ENCODE data around the gene PRKCSH.
"Not testable (repeated sequence)": the region's sequence is repeated elsewhere in the genome, so short reads cannot be mapped to it uniquely, and the experiment has no call there.

PRKCSH gene

GRCh38 chr19:11448410-11448809 is 13.0 kb downstream of the PRKCSH start:
- no peak for DNase-seq (ENCODE audit: extremely low read depth in 1 of 2, low read depth in 1 of 2)

GRCh38 chr19:11448923-11449554 is 13.6 kb downstream of the PRKCSH start:
- DNase-seq (ENCODE audit: extremely low read depth in 1 of 2, low read depth in 1 of 2) = no peak

GRCh38 chr19:11450570-11451326 is 15.3 kb downstream of the PRKCSH start:
- DNase-seq (ENCODE audit: extremely low read depth in 1 of 2, low read depth in 1 of 2) = no peak

- no peak for DNase-seq (ENCODE audit: extremely low read depth in 1 of 2, low read depth in 1 of 2)
These were observed 16.0 kb downstream of the PRKCSH start for GRCh38 chr19:11451327-11451870.

- no peak for DNase-seq (ENCODE audit: extremely low read depth in 1 of 2, low read depth in 1 of 2)
These were observed 16.6 kb downstream of the PRKCSH start for GRCh38 chr19:11451871-11452619.

GRCh38 chr19:11452620-11453310 is 17.3 kb downstream of the PRKCSH start:
- no peak for DNase-seq (ENCODE audit: extremely low read depth in 1 of 2, low read depth in 1 of 2)

- no peak for DNase-seq (ENCODE audit: extremely low read depth in 1 of 2, low read depth in 1 of 2)
These were observed 18.3 kb downstream of the PRKCSH start for GRCh38 chr19:11453468-11454341.

- not testable (repeated sequence) for DNase-seq (ENCODE audit: extremely low read depth in 1 of 2, low read depth in 1 of 2)
These were observed 19.8 kb downstream of the PRKCSH start for GRCh38 chr19:11455233-11455554.

- no peak for DNase-seq (ENCODE audit: extremely low read depth in 1 of 2, low read depth in 1 of 2)
These were observed 21.2 kb downstream of the PRKCSH start for GRCh38 chr19:11456659-11457058.

GRCh38 chr19:11457115-11457514 is 21.7 kb downstream of the PRKCSH start:
- no peak for DNase-seq (ENCODE audit: extremely low read depth in 1 of 2, low read depth in 1 of 2)

GRCh38 chr19:11457831-11458230 is 22.4 kb downstream of the PRKCSH start:
- no peak for DNase-seq (ENCODE audit: extremely low read depth in 1 of 2, low read depth in 1 of 2)

GRCh38 chr19:11458236-11458900 is 22.9 kb downstream of the PRKCSH start:
- DNase-seq (ENCODE audit: extremely low read depth in 1 of 2, low read depth in 1 of 2) = no peak

- not testable (repeated sequence) for DNase-seq (ENCODE audit: extremely low read depth in 1 of 2, low read depth in 1 of 2)
These were observed 23.5 kb downstream of the PRKCSH start for GRCh38 chr19:11458912-11459311.

- DNase-seq (ENCODE audit: extremely low read depth in 1 of 2, low read depth in 1 of 2) = no peak
These were observed 24.8 kb downstream of the PRKCSH start for GRCh38 chr19:11460207-11460606.

GRCh38 chr19:11461453-11461852 is 26.0 kb downstream of the PRKCSH start:
- DNase-seq (ENCODE audit: extremely low read depth in 1 of 2, low read depth in 1 of 2) = no peak

- DNase-seq (ENCODE audit: extremely low read depth in 1 of 2, low read depth in 1 of 2) = no peak
These were observed 28.0 kb downstream of the PRKCSH start for GRCh38 chr19:11463391-11463790.

- DNase-seq (ENCODE audit: extremely low read depth in 1 of 2, low read depth in 1 of 2) = no peak
These were observed 29.2 kb downstream of the PRKCSH start for GRCh38 chr19:11464333-11465265.

- DNase-seq (ENCODE audit: extremely low read depth in 1 of 2, low read depth in 1 of 2) = no peak
These were observed 30.2 kb downstream of the PRKCSH start for GRCh38 chr19:11465600-11465999.

All from activated CD8-positive, alpha-beta memory T cell treated with anti-CD3 and anti-CD28 coated beads for 1 hour (primary cell).